ENCODE data around the gene FRMD5.
"Not testable (repeated sequence)": the region's sequence is repeated elsewhere in the genome, so short reads cannot be mapped to it uniquely, and the experiment has no call there.

The FRMD5 gene

GRCh38 chr15:43831519-43832052, 363.5 kb downstream of the FRMD5 start:
- DNase-seq (ENCODE audit: low spot score), result not testable (repeated sequence)

- not testable (repeated sequence) for DNase-seq (ENCODE audit: low spot score)
Measured at GRCh38 chr15:43830691-43831275, 364.3 kb downstream of the FRMD5 start.

- DNase-seq (ENCODE audit: low spot score), result not testable (repeated sequence)
Measured at GRCh38 chr15:43829951-43830540, 365.0 kb downstream of the FRMD5 start.

- peak; percentile 4 for DNase-seq (ENCODE audit: low spot score)
Measured at GRCh38 chr15:43828061-43828657, 366.9 kb downstream of the FRMD5 start.

GRCh38 chr15:43826508-43827341, 368.3 kb downstream of the FRMD5 start, which contains the start of gene WDR76:
TSS of gene WDR76 (plus strand) at chr15:43827002. CDS start at chr15:43827033, 31 bp downstream.
- peak; percentile 63 for DNase-seq (ENCODE audit: low spot score)

- no peak for DNase-seq (ENCODE audit: low spot score)
Measured at GRCh38 chr15:43826029-43826507, 369.0 kb downstream of the FRMD5 start.

- DNase-seq (ENCODE audit: low spot score), result not testable (repeated sequence)
Measured at GRCh38 chr15:43825305-43825704, 369.8 kb downstream of the FRMD5 start.

- DNase-seq (ENCODE audit: low spot score), result peak; percentile 93
Measured at GRCh38 chr15:43824302-43825246, 370.5 kb downstream of the FRMD5 start, which contains the start of gene MFAP1. TSS of gene MFAP1 (minus strand) at chr15:43824690. CDS start at chr15:43824569, 121 bp downstream.

GRCh38 chr15:43821505-43821904, 373.6 kb downstream of the FRMD5 start:
- no peak for DNase-seq (ENCODE audit: low spot score)

All from kidney capillary endothelial cell (primary cell).